GM18505 (cell line): Measurements from ENCODE around the gene AGO1.
"Not testable (repeated sequence)": the region's sequence is repeated elsewhere in the genome, so short reads cannot be mapped to it uniquely, and the experiment has no call there.

Source experiments
- ATAC-seq: cut with Tn5 transposase; IDR thresholded peaks from one replicate; pipeline ENCODE4 v1.9.1; 2021; ENCODE audit not compliant: unreplicated experiment
- POLR2A ChIP-seq: IDR thresholded peaks from 4 replicates; pipeline ENCODE4 v1.6.1; 2011; ENCODE audit warnings: borderline replicate concordance; ENCODE audit not compliant: insufficient read depth, insufficient read length; ENCODE audit errors: extremely low read depth

Gene AGO1

DNA sequence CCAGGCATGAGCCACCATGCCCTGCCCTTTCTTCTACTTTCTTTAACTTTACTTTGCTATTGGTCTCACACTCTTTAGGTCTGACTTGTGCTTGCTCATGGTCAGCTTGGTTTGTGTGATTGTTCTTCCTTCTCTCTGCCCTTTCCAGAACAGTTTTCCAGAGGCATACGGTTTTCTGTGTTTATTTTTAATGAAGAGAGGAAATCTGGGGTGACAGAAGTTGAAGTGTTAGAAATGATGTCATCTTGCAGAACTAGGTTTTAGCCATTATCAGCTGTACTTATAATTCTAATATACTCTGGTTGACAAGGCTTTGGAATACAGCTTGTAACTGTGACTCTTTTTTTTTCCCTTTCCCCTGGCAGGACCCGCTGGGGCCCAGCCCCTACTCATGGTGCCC is 62.3 kb downstream of the AGO1 start:
- no peak for ATAC-seq
- no peak for TF ChIP-seq POLR2A

DNA sequence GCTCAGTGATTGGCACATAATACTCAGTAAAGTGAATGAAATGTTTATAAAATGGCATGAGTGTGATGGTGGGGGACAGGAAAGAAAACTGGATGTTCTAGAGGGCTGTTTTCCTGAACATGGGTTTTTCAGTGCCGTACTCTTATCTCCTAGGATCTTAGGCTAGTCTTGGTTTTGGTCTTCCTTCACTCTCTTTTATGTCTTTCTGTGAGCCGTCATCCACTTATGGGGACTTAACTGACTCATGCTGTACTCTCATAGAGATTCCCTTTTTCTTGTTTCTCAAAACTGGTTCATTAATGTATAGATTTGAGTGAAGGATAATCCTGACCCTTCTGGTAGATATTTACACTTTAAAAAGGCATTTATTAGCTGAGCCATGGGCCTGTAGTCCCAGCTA is 64.5 kb downstream of the AGO1 start:
- no peak for ATAC-seq
- no peak for TF ChIP-seq POLR2A

DNA sequence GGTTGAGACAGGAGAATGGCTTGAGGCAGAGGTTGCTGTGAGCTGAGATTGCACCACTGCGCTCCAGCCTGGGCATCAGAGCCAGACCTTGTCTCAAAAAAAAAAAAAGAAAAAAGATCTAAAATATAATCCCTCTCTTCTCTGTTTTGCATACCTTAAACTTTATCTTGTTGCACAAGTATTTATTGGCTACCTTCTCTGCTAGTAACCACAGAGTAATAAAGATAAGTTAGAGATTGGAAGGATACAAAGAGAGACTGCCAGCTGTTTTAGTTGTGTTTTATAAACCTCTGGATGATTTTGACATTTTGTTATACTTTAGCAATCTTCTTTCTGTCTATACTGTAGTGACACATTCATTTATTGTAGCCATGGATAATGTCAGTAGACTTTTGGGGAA is 75.5 kb downstream of the AGO1 start:
- no peak for ATAC-seq
- TF ChIP-seq POLR2A, result no peak

DNA sequence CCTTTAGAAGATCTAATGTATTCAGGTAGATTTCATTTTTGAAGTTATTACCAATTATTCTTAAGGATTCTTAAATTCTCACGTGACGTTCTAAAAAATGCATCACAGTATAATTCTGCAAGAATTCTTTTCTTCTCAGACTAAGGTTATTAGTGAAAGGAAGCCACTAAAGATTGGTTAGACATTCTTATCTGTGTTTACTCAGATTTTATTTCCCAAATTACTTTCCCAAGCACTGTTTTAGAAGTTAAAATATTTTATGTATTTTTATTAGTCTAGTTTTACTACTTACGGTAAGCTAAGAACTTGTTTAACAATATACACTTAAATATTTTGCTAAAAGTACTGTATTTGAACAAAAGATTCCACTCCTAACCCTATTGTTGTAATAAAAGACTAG is 76.3 kb downstream of the AGO1 start:
- no peak for TF ChIP-seq POLR2A

DNA sequence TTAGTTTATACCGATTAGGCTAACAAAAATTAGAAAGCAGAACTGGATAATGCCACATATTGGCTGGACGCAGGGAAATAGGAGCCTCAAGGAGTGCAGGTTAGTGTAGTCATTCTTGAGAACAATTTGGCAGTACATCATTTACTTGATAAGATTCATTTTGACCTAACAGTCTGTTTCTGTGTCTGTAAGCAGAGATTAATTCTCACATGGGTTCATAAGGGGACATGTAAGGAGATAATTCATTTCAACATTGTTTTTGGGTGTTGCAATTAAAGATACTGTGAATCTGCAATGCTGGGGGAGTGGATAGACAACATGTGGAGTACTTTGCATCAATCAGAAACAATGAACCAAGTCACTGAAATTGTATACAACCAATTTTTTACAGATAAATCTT is 79.9 kb downstream of the AGO1 start:
- no peak for TF ChIP-seq POLR2A
- ATAC-seq, result no peak

More for the DNA sequence above, 76.3 kb downstream of the AGO1 start:
- no peak for ATAC-seq

DNA sequence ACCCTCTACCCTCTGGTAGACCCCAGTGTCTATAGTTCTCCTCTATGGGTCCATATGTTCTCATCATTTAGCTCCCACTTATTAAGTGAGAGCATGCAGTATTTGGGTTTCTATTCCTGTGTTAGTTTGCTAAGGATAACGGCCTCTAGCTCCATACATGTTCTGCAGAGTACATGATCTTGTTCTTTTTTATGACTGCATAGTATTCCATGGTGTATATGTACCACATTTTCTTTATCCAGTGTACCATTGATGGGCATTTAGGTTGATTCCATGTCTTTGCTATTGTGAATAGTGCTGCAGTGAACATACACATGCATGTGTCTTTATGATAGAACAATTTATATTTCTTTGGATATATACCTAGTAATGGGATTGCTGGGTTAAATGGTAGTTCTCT is 81.3 kb downstream of the AGO1 start:
- ATAC-seq, result not testable (repeated sequence)

DNA sequence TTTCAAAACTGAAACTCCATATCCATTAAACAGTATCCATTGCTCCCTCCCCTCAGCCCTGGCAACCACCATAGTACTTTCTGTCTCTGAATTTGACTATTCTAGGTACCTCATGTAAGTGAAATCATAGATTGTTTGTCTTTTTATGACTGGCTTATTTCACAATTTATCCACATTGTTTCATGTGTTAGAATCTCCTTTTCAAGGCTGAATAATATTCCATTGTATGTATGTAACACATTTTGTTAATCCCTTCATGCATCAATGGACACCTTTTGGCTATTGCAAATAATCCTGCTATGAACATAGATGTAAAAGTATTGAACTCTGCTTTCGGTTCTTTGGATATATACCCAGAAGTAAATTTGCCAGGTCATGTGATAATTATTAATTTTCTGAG is 85.4 kb downstream of the AGO1 start:
- no peak for ATAC-seq
- no peak for TF ChIP-seq POLR2A

DNA sequence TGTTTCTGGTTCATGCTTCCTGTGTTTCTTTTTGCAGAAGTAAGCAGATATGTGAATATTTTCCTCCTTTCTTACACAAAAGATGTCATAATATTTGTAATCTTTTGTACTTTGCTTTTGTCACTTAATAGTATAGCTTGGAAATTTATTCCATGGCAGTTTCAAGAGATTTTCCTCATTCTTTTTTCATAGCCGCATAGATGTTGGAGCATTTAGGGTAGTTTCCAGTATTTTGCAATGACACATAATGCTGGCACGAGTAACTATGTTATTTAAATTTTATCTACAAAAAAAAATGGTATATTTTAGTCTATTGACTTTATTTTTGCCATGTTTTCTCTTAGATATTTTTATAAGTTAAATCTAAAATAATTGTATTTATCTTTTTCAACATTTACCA is 88.6 kb downstream of the AGO1 start:
- TF ChIP-seq POLR2A, result no peak

DNA sequence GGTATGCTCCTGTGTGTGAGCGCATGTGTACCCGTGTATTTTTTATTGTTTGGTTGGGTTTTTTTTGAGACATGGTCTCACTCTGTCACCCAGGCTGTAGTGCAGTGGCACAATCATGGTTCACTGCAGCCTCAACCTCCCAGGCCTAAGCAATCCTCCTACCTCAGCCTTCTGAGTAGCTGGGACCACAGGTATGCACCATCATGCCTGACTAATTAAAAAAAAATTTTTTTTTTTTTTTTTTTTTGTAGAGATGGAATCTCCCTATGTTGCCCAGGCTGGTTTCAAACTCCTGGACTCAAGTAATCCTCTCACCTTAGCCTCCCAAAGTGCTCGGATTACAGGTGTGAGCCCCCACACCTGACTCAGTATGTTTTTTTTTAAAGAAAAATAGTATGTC is 89.6 kb downstream of the AGO1 start:
- not testable (repeated sequence) for ATAC-seq

More for the DNA sequence above, 88.6 kb downstream of the AGO1 start:
- no peak for ATAC-seq

DNA sequence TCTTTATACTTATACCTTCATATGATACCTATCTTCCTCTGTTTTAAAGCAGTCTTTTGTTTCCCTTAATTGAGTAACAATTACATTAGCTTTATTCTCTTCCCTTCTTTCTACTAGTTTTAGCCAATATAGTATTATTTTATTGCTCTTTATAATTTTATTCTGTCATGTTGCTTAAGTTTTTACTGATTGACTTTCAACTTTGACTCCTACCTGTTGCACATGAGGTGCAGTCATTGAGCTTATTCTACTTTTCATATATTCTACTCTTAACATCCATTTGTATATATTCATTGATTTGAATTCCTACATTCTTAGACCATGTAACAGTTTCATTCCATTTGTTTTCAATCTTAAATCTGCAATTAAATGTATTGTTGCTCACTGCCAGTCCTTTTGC is 97.1 kb downstream of the AGO1 start:
- no peak for ATAC-seq
- no peak for TF ChIP-seq POLR2A
